NT2/D1 (cell line): ENCODE measurements around the gene KYNU.
"Not testable (repeated sequence)": the region's sequence is repeated elsewhere in the genome, so short reads cannot be mapped to it uniquely, and the experiment has no call there.

Experiments
- SUZ12 ChIP-seq: IDR thresholded peaks from 2 replicates; pipeline ENCODE4 v1.6.1; 2011; ENCODE audit not compliant: insufficient read length, insufficient read depth; ENCODE audit errors: extremely low read depth
- YY1 ChIP-seq: IDR thresholded peaks from 2 replicates; pipeline ENCODE4 v1.6.1; 2011; ENCODE audit not compliant: insufficient read length, insufficient read depth
- ZNF274 ChIP-seq: IDR thresholded peaks from 2 replicates; pipeline ENCODE4 v1.6.1; 2011; ENCODE audit warnings: mild to moderate bottlenecking, low read depth, low read length

- TF ChIP-seq SUZ12, YY1, ZNF274: not testable (repeated sequence)
These were observed 5.0 kb downstream of the KYNU start for GRCh38 chr2:142882500-142882899.
